Measurements from ENCODE around the gene CLDN3. TPM values are rescaled to one million over a fixed set of nuclear protein-coding genes. Genes with fewer than 3 reads are reported as not detected.
"Not testable (repeated sequence)": the region's sequence is repeated elsewhere in the genome, so short reads cannot be mapped to it uniquely, and the experiment has no call there.

CLDN3 gene
- total and polyA plus RNA-seq, 9 donors, result 0.30 to 253 (median 7.8) TPM; not detected in 3

DNA sequence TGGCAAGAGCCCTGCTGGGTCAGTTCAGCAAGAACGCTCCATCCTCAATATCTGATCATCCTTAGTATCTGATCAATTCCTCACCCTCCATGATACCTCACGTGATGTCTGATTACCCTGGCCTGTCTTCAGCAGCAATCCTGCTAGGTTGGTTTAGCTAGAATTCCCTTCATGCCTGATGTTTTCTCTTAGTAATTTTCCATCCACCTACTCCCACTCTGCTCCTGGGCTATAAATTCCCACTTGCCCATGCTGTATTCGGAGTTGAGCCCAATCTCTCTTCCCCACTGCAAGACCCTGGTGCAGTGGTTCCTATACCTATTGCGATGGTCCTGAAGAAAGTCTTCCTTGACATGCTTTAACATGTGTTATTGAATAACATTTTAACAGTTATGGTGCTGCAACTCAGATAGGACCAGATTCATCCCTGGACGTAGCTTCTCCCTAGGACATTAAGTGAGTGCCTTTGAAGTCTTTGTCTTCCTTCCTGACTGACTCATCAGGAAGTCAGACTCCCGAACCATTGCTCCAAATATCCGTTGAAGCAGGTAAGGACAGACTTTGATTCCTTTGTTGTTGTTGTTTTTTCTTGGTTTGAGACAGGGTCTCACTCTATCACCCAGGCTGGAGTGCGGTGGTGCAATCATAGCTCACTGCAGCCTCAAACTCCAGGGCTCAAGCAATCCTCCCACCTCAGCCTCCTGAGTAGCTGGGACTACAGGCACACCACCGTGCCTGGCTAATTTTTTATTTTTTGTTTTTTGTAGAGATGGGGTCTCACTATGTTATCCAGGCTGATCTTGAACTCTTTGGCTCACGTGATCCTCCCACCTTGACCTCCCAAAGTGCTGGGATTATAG, 29.4 kb upstream of the CLDN3 start:
- Histone ChIP-seq H3K4me3 (no peak overlapping the region), H3K4me1 (ENCODE audit: insufficient read depth) (no peaks in the 10 kb centered on the region), H3K36me3 (no peaks in the 10 kb centered on the region), H3K27ac (no peak overlapping the region), H3K9me3 (no peaks in the 10 kb centered on the region), H3K27me3 (no peaks in the 10 kb centered on the region)
- 61 to 66% (median 64%) methylated on average over 10 of the region's 10 CpGs for WGBS, 3 donors
- no peak for DNase-seq
- intact Hi-C loops (cut with DNase I), result no loop called here
- no peak for TF ChIP-seq EP300 (IDR thresholded peaks at IDR 0.05)
- TF ChIP-seq POLR2A (IDR thresholded peaks at IDR 0.05), result no peak
- TF ChIP-seq, protein P1, sequence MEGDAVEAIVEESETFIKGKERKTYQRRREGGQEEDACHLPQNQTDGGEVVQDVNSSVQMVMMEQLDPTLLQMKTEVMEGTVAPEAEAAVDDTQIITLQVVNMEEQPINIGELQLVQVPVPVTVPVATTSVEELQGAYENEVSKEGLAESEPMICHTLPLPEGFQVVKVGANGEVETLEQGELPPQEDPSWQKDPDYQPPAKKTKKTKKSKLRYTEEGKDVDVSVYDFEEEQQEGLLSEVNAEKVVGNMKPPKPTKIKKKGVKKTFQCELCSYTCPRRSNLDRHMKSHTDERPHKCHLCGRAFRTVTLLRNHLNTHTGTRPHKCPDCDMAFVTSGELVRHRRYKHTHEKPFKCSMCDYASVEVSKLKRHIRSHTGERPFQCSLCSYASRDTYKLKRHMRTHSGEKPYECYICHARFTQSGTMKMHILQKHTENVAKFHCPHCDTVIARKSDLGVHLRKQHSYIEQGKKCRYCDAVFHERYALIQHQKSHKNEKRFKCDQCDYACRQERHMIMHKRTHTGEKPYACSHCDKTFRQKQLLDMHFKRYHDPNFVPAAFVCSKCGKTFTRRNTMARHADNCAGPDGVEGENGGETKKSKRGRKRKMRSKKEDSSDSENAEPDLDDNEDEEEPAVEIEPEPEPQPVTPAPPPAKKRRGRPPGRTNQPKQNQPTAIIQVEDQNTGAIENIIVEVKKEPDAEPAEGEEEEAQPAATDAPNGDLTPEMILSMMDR (IDR thresholded peaks at IDR 0.05), result no peak

DNA sequence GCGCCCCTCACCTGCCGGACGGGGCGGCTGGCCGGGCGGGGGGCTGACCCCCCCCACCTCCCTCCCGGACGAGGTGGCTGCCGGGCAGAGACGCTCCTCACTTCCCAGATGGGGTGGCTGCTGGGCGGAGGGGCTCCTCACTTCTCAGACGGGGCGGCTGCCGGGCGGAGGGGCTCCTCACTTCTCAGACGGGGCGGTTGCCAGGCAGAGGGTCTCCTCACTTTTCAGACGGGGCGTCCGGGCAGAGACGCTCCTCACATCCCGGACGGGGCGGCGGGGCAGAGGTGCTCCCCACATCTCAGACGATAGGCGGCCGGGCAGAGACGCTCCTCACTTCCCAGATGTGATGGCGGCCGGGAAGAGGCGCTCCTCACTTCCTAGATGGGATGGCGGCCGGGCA, 27.1 kb upstream of the CLDN3 start:
- H3K27me3 ChIP-seq; intact Hi-C loops (cut with DNase I); H3K36me3 ChIP-seq; H3K27ac ChIP-seq; H3K4me1 ChIP-seq (ENCODE audit: insufficient read depth); H3K4me3 ChIP-seq; DNase-seq; H3K9me3 ChIP-seq: not testable (repeated sequence)
- whole genome bisulfite sequencing, 3 donors, result 94 to 100% (median 96%) methylated on average over 8 to 28 of the region's 34 CpGs

DNA sequence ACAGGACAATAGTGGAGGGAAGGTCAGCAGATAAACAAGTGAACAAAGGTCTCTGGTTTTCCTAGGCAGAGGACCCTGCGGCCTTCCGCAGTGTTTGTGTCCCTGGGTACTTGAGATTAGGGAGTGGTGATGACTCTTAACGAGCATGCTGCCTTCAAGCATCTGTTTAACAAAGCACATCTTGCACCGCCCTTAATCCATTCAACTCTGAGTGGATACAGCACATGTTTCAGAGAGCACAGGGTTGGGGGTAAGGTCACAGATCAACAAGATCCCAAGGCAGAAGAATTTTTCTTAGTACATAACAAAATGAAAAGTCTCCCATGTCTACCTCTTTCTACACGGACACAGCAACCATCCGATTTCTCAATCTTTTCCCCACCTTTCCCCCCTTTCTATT, 26.6 kb upstream of the CLDN3 start:
- DNase-seq; H3K9me3 ChIP-seq; H3K4me3 ChIP-seq; H3K36me3 ChIP-seq; intact Hi-C loops (cut with DNase I); H3K4me1 ChIP-seq (ENCODE audit: insufficient read depth); H3K27me3 ChIP-seq; H3K27ac ChIP-seq: not testable (repeated sequence)
- WGBS, 3 donors, result 76 to 84% (median 76%) methylated on average over 3 to 6 of the region's 6 CpGs

DNA sequence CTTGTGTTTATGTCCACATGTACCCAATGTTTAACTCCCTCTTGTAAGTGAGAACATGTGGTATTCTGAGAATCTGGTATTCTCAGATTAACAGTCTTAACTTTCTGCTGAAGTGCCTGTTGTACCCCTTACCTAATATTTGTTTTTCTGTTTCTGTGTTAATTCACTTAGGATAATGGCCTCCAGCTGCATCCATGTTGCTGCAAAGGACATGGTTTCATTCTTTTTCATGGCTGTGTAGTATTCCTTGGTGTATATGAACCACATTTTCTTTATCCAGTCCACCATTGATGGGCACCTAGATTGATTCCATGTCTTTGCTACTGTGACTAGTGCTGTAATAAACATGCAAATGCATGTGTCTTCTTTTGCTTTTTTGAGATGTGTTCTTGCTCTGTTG, 25.1 kb upstream of the CLDN3 start:
- H3K27ac ChIP-seq; DNase-seq; intact Hi-C loops (cut with DNase I); H3K9me3 ChIP-seq; H3K27me3 ChIP-seq; H3K4me3 ChIP-seq; H3K36me3 ChIP-seq; H3K4me1 ChIP-seq (ENCODE audit: insufficient read depth): not testable (repeated sequence)

DNA sequence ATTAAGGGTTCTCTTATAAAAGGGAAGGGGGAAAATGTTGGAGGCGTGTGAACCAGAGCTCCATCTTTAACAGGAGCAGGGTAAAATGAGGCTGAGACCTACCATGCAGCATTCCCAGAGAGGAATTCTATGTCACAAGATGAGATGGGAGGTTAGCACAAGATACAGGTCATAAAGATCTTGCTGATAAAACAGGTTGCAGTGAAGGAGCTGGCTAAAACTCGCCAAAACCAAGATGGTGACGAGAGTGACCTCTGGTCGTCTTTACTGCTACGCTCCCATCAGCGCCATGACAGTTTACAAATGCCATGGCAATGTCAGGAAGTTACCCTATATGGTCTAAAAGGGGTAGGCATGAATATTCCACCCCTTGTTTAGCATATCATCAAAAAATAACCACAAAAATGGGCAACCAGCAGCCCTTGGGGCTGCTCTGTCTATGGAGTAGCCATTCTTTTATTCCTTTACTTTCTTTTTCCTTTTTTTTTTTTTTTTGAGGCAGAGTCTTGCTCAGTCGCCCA, 21.2 kb upstream of the CLDN3 start:
- 84 to 87% (median 86%) methylated on average over 7 of the region's 7 CpGs for WGBS, 3 donors

DNA sequence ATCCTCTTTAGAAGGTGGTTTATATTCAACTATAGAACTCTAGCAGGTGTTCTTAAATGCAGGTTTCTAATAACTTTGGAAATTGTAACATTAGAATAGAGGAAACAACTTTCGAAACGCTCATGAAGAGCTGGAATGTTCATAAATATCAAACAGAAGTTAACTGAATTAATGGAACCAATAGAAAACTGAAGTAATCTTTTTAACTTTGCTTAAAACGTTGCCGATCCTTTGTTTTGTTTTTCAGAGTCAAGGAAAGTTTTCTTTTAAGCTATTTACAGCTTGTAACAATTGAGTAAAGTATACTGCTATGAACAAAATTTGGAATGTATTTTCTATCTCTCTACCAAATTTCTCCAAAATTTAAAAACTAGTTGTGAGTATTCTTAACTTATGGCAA, 19.0 kb upstream of the CLDN3 start:
- no peak overlapping the region for H3K4me3 ChIP-seq
- no peaks in the 10 kb centered on the region for H3K27me3 ChIP-seq
- 82 to 86% (median 85%) methylated on average over 4 of the region's 4 CpGs for WGBS, 3 donors
- H3K4me1 ChIP-seq (ENCODE audit: insufficient read depth), result no peaks in the 10 kb centered on the region
- intact Hi-C loops (cut with DNase I), result no loop called here
- H3K36me3 ChIP-seq, result no peaks in the 10 kb centered on the region
- DNase-seq, result no peak
- peaks cover 0 to 3% of the 10 kb centered on the region in 2 donors for H3K9me3 ChIP-seq
- TF ChIP-seq POLR2A (IDR thresholded peaks at IDR 0.05) (no peak), EP300 (IDR thresholded peaks at IDR 0.05) (no peak)
- TF ChIP-seq, protein P1 (IDR thresholded peaks at IDR 0.05), result no peak
- no peak overlapping the region for H3K27ac ChIP-seq

More for the DNA sequence above, 21.2 kb upstream of the CLDN3 start:
- H3K27me3 ChIP-seq; H3K4me3 ChIP-seq; H3K9me3 ChIP-seq; H3K36me3 ChIP-seq; intact Hi-C loops (cut with DNase I); H3K27ac ChIP-seq; H3K4me1 ChIP-seq (ENCODE audit: insufficient read depth); DNase-seq: not testable (repeated sequence)

DNA sequence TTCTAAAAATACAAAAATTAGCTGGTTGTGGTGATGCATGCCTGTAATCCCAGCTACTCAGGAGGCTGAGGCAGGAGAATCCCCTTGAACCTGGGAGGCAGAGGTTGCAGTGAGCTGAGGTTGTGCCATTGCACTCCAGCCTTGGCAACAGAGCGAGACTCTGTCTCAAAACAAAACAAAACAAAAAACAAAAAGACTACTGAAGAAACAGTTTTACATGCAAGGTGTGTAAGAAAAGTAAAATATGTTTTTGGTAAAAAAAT, 17.6 kb upstream of the CLDN3 start:
- DNase-seq; H3K4me3 ChIP-seq; H3K4me1 ChIP-seq (ENCODE audit: insufficient read depth); intact Hi-C loops (cut with DNase I); H3K36me3 ChIP-seq; H3K27me3 ChIP-seq; H3K9me3 ChIP-seq; H3K27ac ChIP-seq: not testable (repeated sequence)
- WGBS, 3 donors, result 73 to 84% (median 76%) methylated on average over 1 of the region's 1 CpG

Data from ovary (tissue), 9 donors.